Endometrial microvascular endothelial cells (primary cell): ENCODE data around the gene ASMT. TPM values are rescaled to one million over a fixed set of nuclear protein-coding genes. Genes with fewer than 3 reads are reported as not detected.

Experiments
- in situ Hi-C: cut with HindIII; loops from 2 replicates; pipeline ENCODE4 v1.10.0; 2017; ENCODE audit warnings: low sequenced_read_pairs, low pct_unique_long_range_greater_than_20kb; ENCODE audit errors: inconsistent ontology term
- total RNA-seq: library from RNA; depleted of rRNA; stranded (reverse); fragments of >200 nt; gene quantifications from one replicate; pipeline ENCODE4 v1.2.3, GENCODE V29; 2015; ENCODE audit errors: inconsistent ontology term

The ASMT gene
- total RNA-seq, 1 donor from 2014 or later, result not detected

- in situ Hi-C loops, result no loop called here
These were observed 18.0 kb upstream of the ASMT start for GRCh38 chrX:1596676-1597344.

GRCh38 chrX:1597345-1598020 is 17.4 kb upstream of the ASMT start:
- in situ Hi-C loops, result no loop called here

GRCh38 chrX:1598021-1598875 is 16.6 kb upstream of the ASMT start:
- in situ Hi-C loops, result no loop called here

GRCh38 chrX:1598876-1599790 is 15.7 kb upstream of the ASMT start:
- in situ Hi-C loops, result no loop called here

- in situ Hi-C loops, result no loop called here
These were observed 15.0 kb upstream of the ASMT start for GRCh38 chrX:1599791-1600405.

GRCh38 chrX:1600406-1601050 is 14.3 kb upstream of the ASMT start:
- in situ Hi-C loops, result no loop called here

GRCh38 chrX:1601051-1601767 is 13.7 kb upstream of the ASMT start:
- in situ Hi-C loops, result no loop called here

- in situ Hi-C loops, result no loop called here
These were observed 13.1 kb upstream of the ASMT start for GRCh38 chrX:1601768-1602085.

- in situ Hi-C loops, result no loop called here
These were observed 12.6 kb upstream of the ASMT start for GRCh38 chrX:1602299-1602698.

- in situ Hi-C loops, result no loop called here
These were observed 8.4 kb upstream of the ASMT start for GRCh38 chrX:1606496-1606895.

GRCh38 chrX:1609311-1609710 is 5.5 kb upstream of the ASMT start:
- in situ Hi-C loops, result no loop called here

- in situ Hi-C loops, result no loop called here
These were observed 5.1 kb upstream of the ASMT start for GRCh38 chrX:1609762-1610161.

GRCh38 chrX:1610166-1610565 is 4.7 kb upstream of the ASMT start:
- in situ Hi-C loops, result no loop called here

- in situ Hi-C loops, result no loop called here
These were observed 4.1 kb upstream of the ASMT start for GRCh38 chrX:1610736-1611135.

GRCh38 chrX:1612641-1613286 is 2.1 kb upstream of the ASMT start:
- in situ Hi-C loops, result no loop called here

GRCh38 chrX:1618689-1619088 is 3.8 kb downstream of the ASMT start:
- in situ Hi-C loops, result no loop called here

- in situ Hi-C loops, result no loop called here
These were observed 8.8 kb downstream of the ASMT start for GRCh38 chrX:1623691-1624090.
